Right kidney (tissue), 1 donor: ENCODE data around the gene TPCN2.

Source experiments
- DNase-seq: peaks from one replicate; pipeline ENCODE4 v3.0.0-alpha.2; 2016

Gene TPCN2

GRCh38 chr11:69113646-69114340 is 65.1 kb downstream of the TPCN2 start:
- DNase-seq = no peak

GRCh38 chr11:69114362-69114761 is 65.6 kb downstream of the TPCN2 start:
- no peak for DNase-seq

- DNase-seq = no peak
These were observed 66.2 kb downstream of the TPCN2 start for GRCh38 chr11:69114811-69115523.

GRCh38 chr11:69115586-69116560 is 67.1 kb downstream of the TPCN2 start:
- DNase-seq = peak; percentile 60

- DNase-seq = no peak
These were observed 67.9 kb downstream of the TPCN2 start for GRCh38 chr11:69116671-69117070.

GRCh38 chr11:69119190-69119589 is 70.5 kb downstream of the TPCN2 start:
- no peak for DNase-seq

GRCh38 chr11:69120096-69120875 is 71.6 kb downstream of the TPCN2 start:
- DNase-seq = no peak

- DNase-seq = no peak
These were observed 72.3 kb downstream of the TPCN2 start for GRCh38 chr11:69121021-69121420.

GRCh38 chr11:69121621-69122325 is 73.0 kb downstream of the TPCN2 start:
- DNase-seq = no peak

- DNase-seq = no peak
These were observed 73.5 kb downstream of the TPCN2 start for GRCh38 chr11:69122326-69122629.

- peak; percentile 65 for DNase-seq
These were observed 74.1 kb downstream of the TPCN2 start for GRCh38 chr11:69122630-69123431.

GRCh38 chr11:69123593-69124545 is 75.1 kb downstream of the TPCN2 start:
- peak; percentile 20 for DNase-seq

- no peak for DNase-seq
These were observed 77.1 kb downstream of the TPCN2 start for GRCh38 chr11:69125861-69126260.

GRCh38 chr11:69126286-69126685 is 77.6 kb downstream of the TPCN2 start:
- no peak for DNase-seq

GRCh38 chr11:69127081-69127850 is 78.5 kb downstream of the TPCN2 start:
- DNase-seq = no peak

- DNase-seq = no peak
These were observed 79.2 kb downstream of the TPCN2 start for GRCh38 chr11:69127884-69128283.

GRCh38 chr11:69129053-69129452 is 80.3 kb downstream of the TPCN2 start:
- DNase-seq = no peak

- no peak for DNase-seq
These were observed 80.9 kb downstream of the TPCN2 start for GRCh38 chr11:69129647-69130046.

GRCh38 chr11:69130654-69131053 is 81.9 kb downstream of the TPCN2 start:
- no peak for DNase-seq
